GM12892 (cell line): Measurements from ENCODE around the gene NGFR.

ENCODE experiments used
- POLR2A ChIP-seq: IDR thresholded peaks from 2 replicates; pipeline ENCODE4 v1.6.1; 2011; ENCODE audit warnings: low read depth, low read length, control low read depth
- TAF1 ChIP-seq: IDR thresholded peaks from 2 replicates; pipeline ENCODE4 v1.6.1; 2011; ENCODE audit warnings: low read depth, mild to moderate bottlenecking, control low read depth, low read length, borderline replicate concordance

DNA sequence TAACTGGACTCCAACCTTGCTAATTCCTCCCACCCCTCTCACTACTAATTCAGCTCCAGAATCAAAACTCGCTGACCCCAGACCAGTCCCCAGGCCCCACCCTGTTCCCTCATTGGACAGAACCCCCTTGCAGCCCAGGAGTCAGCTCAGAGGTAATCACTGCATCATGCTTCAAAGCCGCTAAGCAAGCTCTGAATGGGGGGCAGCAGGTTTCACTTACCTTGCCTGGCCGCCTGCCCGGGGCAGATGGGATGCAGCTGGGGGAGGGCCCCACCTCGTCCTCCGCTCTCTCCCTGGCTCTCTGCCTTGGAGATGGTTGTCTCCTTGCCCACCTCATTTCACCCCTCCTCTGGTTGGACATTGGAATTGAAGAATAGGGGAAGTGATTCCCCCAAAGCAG, 4.8 kb upstream of the NGFR start:
- TF ChIP-seq TAF1 = no peak
- TF ChIP-seq POLR2A = no peak
